HG02884 (cell line): ENCODE data around the gene GTF2F2.
"Not testable (repeated sequence)": the region's sequence is repeated elsewhere in the genome, so short reads cannot be mapped to it uniquely, and the experiment has no call there.

Experiments used
- ATAC-seq: cut with Tn5 transposase; IDR thresholded peaks from one replicate; pipeline ENCODE4 v1.9.1; 2021; ENCODE audit warnings: mild to moderate bottlenecking, moderate library complexity; ENCODE audit not compliant: unreplicated experiment

GTF2F2 gene

DNA sequence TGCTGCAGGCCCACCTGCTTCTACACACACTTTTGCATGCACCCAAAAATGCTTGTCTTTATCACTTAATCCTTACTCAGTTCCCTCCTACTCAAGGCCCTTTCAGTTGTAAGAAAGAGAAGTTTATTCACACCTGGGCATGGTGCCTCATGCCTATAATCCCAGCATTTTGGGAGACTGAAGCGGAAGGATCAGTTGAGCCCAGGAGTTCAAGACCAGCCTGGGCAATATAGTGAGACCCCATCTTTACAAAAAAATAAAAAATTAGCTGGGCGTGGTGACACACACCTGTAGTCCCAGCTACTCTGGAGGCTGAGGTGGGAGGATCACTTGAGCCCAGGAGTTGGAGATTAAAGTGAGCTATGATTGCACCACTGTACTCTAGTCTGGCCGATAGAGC is 178.2 kb downstream of the GTF2F2 start:
- ATAC-seq = not testable (repeated sequence)

DNA sequence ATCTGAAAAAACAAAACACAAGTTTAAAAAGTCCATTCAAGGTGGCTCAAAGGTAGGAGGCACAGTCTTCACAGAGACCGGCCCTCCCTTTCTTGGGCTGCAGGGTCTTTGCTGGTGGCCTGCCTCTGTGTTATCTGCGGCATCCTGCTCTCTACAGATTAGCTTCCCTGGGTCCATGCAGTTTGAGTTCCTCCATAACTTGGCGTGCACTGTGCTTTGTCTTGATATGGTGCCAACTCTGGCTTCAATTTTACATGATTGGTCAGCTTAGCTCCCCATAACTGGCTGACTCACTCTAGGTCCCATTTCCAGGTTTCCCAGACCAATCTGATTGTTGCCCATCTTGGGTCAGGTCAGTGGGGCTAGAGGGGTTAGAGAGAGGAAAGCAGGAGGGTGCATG is 178.9 kb downstream of the GTF2F2 start:
- ATAC-seq = no peak

DNA sequence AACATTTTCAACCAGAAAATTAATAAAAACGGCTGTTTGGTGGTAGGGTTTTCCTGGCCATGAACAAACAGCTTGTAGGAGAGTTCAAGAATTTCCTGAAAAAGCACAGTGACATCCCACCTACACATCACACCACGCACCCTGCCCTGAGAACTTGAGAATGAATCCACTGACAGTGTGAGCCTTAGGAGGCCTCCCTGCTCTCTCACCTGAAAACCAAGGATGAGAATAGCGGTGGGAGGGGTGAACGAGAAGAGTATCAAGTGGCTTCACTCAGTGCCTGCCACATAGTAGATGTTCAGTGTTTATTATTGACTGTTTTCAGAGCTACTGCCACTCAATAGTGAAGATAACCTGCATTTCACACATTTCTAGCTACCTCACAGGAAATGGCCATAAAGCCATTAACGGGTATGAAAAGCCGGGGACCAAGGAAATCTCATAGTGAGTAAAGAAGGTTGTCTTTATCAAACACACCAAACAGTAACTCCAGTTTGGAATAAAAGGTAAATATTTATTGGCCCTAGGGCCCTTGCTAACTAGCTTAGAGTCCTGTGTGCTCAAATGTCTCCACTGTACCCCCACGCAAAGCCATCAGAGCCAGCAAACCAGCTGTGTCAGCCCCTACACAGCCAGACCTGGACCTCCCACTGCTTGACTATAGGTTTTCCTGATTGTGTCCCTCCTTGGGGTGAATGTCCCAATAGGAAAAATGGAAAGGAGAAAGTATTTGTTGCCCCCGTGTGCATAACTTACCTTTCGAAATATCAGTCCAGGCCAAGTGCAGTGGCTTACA is 180.1 kb downstream of the GTF2F2 start:
- ATAC-seq = no peak

GRCh38 chr13:45301263-45301662 is 181.0 kb downstream of the GTF2F2 start:
- no peak for ATAC-seq

DNA sequence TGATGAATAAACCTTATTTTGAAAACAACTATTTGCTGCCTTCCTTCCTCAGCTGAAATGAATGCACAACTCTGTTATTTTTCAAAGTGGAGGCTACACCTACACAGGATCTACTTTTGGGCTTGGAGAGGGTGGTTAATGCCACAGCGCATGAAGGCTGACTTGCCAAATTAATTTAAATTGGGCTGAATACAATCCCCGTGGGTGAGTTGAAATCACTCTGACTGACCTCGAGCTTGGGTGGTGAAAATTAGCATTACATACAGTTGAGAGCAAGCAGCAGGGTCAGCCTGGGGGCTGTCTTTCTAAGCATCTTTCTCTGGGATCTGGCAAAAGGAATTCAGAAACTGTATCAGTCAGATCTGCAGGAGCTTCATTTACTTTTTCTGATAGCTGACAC is 182.2 kb downstream of the GTF2F2 start:
- no peak for ATAC-seq

DNA sequence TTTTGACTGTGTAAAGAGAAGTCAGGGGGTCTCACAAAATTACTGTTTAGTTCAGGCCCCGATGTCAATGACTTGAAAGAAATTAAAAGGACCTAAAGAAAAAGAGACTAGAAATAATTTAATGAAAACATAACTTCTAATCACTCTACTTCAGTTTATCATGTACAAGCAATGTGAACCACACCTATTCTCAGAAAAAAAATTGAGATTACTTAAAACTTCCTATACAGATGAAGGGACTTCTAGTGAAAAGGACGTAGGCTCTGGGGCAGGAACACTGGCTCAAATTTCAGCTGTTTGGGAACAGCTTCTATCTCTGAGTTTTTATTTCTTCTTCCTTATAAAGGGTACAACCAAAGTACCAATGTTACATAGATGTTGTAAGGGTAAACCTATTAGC is 182.7 kb downstream of the GTF2F2 start:
- ATAC-seq = no peak

GRCh38 chr13:45303866-45304265 is 183.6 kb downstream of the GTF2F2 start:
- no peak for ATAC-seq

GRCh38 chr13:45305079-45305478 is 184.8 kb downstream of the GTF2F2 start:
- no peak for ATAC-seq

GRCh38 chr13:45306966-45307365 is 186.7 kb downstream of the GTF2F2 start:
- ATAC-seq = no peak

DNA sequence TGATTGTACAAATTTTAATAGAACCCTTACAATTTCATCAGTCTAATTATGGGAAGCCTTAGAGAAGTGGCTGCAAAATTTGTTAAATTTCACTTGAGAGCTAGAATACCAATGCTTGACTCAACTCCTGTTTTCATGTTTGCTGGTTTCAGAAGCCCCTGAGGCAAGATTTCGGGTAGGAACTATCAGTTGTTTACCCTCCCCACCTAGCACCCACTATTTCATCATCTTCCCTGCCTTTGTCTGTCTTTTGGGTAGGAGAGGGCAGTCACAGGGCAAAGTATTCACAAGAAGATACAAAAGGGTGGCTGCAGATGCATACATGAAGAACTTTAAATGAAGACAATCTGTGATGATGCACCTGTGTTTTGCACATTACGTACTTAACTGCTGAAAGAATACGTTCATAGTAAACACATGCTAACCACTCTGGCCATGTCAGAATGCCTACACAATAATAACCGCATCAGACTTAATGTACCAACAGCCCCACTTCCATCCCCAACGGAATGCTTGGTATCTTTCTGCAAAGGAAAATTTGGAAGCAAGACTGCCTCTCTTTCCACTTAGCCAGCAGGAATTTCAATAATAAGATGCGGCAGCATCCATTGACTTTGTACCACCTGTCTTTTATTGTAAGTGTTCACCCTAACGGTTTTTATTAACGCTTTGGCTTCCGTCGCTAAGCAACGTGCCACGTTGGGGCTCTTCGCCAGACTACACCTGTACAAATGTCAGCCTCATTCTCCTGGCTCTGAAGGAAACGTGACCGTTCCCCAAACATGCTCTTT is 190.2 kb downstream of the GTF2F2 start:
- ATAC-seq = peak; percentile 23

DNA sequence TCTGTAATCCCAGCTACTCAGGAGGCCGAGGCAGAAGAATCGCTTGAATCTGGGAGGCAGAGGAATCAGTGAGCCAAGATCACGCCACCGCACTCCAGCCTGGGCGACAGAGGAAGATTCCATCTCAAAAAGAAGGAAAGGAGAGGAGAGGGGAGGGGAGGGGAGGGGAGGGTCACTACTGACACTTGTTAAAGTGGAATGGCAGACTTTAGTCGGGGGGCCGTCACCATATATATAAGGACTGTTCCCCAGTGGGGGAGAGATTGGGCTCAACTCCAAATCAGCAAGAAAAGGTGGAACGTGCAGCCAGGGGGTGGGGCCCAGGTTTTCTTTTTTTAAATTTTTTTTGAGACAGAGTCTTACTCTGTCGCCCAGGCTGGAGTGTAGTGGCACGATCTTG is 194.5 kb downstream of the GTF2F2 start:
- ATAC-seq = no peak

- no peak for ATAC-seq
Observed at GRCh38 chr13:45315520-45316167, 195.3 kb downstream of the GTF2F2 start.

DNA sequence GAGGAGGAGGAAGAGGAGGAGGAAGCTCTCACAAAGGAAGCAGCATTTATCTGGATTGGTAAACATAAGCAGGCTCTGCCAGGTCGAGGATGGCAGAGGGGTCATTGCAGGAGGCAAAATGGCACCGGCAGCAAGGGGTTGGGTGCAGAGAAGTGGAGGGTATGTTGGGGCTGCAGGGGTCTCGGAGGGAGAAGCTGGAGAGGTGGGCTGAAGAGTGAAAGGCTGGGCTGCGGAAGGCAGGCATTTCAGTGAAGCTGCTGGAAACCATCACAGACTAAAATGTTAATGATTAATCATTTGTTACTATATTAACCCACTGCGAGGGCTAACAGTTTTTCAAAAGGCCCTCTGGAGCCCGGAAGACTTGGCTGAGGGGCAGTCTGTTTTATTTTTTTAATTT is 196.0 kb downstream of the GTF2F2 start:
- ATAC-seq = no peak

- ATAC-seq = no peak
Observed at GRCh38 chr13:45316996-45317395, 196.7 kb downstream of the GTF2F2 start.

DNA sequence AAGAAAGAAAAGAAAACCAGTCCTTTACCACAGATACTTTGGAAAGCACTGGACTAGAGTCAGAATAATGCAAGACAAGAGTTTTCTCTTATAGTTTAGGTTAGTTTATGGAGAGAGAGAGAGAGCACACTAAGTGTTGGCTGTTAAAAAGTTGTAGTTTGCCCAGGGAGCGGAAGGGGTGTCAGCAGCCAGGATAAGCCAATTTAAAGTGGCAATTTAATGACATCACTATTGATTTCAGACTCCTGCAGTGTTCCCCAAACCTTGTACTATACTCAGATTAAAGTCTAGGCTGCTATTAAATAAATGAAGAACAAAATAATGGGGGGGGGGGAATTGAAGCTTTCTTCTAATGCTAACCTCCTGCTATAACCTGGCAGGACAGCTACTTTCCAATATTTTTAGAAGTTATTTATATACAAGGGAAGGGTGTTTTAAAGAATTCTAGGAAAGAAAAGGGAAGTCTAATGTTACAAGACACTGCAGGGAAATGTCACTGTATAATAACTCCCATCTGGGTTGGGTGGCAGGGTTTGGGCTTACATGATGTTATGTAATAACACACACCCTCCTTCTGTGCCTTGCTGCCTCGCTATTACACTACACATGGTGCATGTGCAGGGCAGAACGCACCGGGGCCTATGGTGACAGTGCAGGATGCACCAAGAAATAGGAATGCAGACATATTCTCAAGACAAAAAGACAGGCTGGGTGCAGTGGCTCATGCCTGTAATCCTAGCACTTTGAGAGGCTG is 200.7 kb downstream of the GTF2F2 start:
- ATAC-seq = no peak

GRCh38 chr13:45325806-45326205 is 205.5 kb downstream of the GTF2F2 start:
- ATAC-seq = no peak

DNA sequence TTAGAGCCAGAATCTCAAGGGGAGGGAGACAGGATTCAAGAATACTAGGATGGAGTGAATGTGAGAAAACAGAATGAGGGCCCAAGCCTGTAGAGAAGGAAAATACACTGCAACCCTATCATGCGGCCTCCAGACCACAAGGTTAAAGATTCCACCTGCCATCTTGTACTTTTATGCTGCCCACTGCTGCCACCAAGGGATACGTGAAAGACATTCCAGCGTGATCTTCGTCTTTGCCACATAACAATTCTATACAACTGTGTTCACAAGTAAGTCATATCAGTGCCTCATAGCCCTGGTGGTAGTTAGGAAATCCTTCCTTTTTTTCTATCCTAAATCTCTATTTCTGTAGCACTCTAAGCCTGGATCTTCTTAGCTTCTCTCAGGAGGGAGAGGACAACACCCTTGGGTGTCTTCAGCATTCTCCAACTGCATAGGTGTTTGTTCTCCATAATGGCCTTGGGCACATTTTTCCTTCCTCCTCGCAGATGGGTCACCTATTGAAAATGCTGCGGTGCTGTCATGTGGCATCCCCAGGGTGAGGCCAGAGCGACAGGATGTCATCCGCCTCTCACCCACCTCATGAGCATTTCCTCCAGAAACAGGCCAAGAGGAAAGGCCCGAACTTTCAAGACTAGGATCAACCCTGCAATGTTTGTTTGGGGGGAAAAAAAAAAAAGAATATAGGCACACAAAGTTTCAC is 207.1 kb downstream of the GTF2F2 start:
- ATAC-seq = no peak

- ATAC-seq = no peak
Observed at GRCh38 chr13:45328661-45329111, 208.4 kb downstream of the GTF2F2 start.

DNA sequence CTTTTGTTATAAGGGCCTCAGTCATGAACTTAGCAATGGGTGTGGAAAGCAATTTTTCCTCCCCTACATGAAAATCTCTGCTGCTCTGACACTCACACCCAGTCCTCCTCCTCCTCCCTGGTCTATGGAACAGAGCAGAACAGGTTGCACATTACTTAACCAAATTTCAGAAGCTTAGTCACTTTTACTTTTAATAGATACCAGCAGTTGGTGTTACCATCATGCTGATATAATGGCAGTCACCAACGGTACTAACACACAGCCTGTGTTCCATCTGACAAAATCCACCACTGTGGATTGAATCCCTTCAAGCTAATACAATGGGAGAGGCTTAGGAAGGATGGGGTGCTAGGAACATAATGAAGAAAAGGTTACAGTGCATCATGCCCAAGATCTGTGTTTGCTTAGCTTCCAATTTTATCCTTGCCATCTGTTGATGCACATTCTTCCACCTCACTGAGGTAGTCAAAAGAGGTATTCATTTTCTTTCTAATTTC is 210.9 kb downstream of the GTF2F2 start:
- no peak for ATAC-seq

DNA sequence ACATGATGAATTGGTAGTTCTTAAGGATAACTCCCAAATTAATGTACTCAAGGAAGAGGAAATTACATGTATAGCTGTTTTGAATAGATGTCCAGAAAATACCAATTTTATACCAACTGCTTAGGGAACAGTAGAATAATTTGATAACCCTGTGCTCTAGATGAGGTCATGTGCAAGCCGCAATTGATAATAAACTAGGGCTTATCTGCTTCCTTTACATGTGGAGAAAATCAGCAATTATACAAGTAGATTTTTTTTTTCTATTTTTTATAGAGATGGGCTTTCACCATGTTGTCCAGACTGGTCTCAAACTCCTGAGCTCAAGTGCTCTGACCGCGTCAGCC is 211.4 kb downstream of the GTF2F2 start:
- no peak for ATAC-seq
